ENCODE measurements around the gene TSPAN10.
"Not testable (repeated sequence)": the region's sequence is repeated elsewhere in the genome, so short reads cannot be mapped to it uniquely, and the experiment has no call there.

The TSPAN10 gene

DNA sequence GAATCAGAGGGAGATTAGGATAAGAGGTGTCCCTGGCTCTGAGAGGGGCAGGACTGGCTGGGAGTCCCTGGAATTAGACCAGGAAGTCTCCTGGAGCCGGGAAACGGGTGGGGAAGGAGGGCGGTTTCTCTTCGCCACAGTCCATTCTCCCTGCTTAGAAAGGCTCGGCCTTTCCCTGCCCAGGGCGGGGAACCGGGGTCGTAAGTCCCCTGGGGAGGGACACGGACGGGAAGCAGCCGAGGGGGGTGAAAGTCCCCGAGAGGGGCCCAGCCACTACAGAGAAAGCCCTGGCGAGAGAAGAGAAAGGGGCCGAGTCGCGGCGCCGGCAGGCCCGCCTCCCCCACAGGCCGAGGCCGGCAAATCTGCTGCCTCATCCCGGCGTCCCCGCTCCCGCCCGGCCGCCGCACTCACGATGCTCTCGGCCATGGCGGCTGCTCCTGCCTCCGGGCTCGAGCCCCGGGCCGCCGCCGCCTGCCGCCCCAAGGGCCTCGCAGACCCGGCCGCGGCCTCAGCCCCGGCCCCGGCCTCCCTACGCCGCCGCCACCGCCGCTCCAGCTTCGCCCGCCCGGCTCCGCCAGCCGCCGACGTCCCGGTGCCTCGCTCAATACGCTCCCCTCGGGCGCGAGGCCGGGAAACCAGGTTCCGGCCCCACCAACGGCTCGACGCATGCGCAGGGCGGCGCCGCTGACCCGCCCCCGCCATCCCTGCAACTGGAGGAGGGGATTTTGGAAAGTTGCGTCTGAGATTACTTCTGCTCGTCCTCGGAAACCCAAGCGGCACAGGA lies at the start of gene TSPAN10, which contains the start of gene NPLOC4:
TSS of gene TSPAN10 (plus strand) at position 692 of the 784 bp plus-strand sequence. CDS start 5,217 bp downstream, outside the sequence.
TSS of gene NPLOC4 (minus strand) at position 608 of the 784 bp plus-strand sequence. CDS start at position 426, 182 bp downstream.
- DNase-seq (ENCODE audit: low read depth in 2 of 2) = peak; percentile 78 to 80

GRCh38 chr17:81589612-81590011 lies 47.4 kb upstream of the TSPAN10 start:
- no peak for DNase-seq (ENCODE audit: low read depth in 2 of 2)

DNA sequence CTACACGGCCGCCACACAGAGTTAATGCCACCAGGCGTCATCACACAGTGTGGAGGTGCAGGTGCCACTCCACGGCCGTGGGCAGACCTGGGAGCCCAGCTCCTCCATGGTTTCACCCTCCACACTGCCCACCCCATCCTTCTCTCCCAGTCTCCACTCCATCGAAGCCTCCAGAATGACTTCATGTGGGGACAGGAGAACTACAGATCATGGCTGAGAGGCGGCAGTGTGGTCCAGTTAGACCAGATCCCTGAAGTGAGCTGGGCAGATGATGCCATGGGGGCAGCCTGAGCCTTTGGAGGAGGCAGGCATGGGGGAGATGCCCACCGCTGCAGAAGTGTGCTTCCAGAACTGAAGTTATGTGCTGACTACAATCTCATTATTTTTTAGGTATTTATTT lies 46.9 kb upstream of the TSPAN10 start:
- DNase-seq (ENCODE audit: low read depth in 2 of 2) = no peak

DNA sequence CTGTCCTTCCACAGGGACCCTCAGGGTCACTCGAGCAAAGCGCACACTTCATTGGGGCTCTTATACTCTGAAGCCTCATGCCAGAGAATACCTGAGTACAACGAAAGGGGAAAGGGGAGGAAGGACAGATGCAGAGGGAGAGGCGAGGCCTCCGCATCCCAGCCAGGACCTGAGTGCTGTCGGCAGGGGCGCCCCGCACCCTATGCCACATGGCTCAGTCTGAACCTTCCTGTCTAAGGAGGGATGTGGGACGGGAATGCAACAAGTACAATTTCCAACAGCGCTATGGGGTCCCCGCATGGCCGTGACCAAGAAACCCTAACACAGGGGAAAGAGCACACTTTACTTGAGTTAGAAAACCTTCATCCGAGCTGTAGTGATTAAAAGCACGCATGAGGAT lies 45.0 kb upstream of the TSPAN10 start:
- DNase-seq (ENCODE audit: low read depth in 2 of 2) = no peak

GRCh38 chr17:81593105-81593871 lies 43.7 kb upstream of the TSPAN10 start:
- DNase-seq (ENCODE audit: low read depth in 2 of 2) = no peak

GRCh38 chr17:81599719-81600486 lies 37.1 kb upstream of the TSPAN10 start:
- DNase-seq (ENCODE audit: low read depth in 2 of 2) = no peak

- DNase-seq (ENCODE audit: low read depth in 2 of 2) = peak in 1 of 2 donors; percentile 7
Observed at GRCh38 chr17:81601525-81602120, 35.4 kb upstream of the TSPAN10 start.

GRCh38 chr17:81603846-81604610 lies 33.0 kb upstream of the TSPAN10 start:
- no peak for DNase-seq (ENCODE audit: low read depth in 2 of 2)

DNA sequence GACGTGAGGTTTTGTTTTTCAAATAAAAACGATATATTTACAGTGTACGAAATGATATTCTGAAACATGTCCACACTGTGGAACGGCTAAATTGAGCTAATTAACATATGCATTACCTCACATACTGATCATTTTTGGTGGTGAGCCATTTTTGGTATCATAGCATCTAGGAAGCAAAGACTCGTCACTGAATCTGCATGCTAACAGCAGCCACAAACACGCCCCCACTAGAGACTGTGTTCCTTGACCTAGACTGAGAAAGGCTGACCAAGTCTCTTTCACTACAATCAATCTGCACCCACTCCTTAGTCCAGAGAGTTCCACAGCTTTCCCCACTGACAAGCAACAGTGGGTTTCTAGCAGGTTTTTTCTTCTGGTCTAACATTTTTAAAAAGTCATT lies 29.6 kb upstream of the TSPAN10 start:
- no peak for DNase-seq (ENCODE audit: low read depth in 2 of 2)

- DNase-seq (ENCODE audit: low read depth in 2 of 2) = no peak
Observed at GRCh38 chr17:81608082-81608481, 28.9 kb upstream of the TSPAN10 start.

DNA sequence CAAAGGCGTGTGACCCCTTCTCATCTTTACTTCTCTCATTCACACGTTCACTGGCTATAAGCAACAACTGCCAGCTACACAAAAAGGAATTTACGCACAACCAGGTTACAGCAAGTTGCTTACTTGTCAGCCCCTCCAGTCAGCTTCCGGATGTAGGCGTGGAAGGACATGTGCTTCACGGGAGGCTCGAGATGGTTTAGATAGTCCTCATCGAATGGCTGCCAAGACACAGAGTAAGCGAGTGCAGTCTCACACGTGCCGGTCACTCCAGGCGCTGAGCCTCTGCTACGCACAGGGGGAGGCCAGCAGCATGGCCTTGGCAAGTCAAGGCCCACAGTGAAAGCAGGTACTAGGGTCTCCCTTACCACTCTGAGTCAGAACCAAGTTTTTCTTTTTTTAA lies 28.4 kb upstream of the TSPAN10 start:
- DNase-seq (ENCODE audit: low read depth in 2 of 2) = no peak

GRCh38 chr17:81609541-81610311 lies 27.3 kb upstream of the TSPAN10 start:
- DNase-seq (ENCODE audit: low read depth in 2 of 2) = no peak

GRCh38 chr17:81612172-81612970 lies 24.6 kb upstream of the TSPAN10 start:
- no peak for DNase-seq (ENCODE audit: low read depth in 2 of 2)

- no peak for DNase-seq (ENCODE audit: low read depth in 2 of 2)
Observed at GRCh38 chr17:81615401-81615930, 21.5 kb upstream of the TSPAN10 start.

DNA sequence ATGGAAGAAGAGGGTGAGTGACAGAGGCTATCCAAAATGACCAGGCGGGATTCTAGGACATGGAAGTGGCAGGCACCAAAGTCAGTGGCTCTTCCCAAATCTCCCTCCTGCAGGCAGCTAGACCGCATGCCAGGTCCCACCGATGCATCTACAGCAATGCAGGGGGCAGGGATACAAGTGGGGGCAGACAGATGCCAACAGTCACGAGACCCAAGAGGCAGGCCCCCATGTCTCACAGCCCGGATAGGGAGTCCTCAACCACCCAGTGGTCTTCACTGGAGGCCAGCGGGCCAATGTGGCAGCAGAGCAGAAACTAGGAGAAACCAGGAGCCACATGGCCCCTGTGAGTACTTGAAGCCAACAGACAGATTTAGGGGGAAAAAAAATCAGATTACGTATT lies 20.1 kb upstream of the TSPAN10 start:
- DNase-seq (ENCODE audit: low read depth in 2 of 2) = no peak

DNA sequence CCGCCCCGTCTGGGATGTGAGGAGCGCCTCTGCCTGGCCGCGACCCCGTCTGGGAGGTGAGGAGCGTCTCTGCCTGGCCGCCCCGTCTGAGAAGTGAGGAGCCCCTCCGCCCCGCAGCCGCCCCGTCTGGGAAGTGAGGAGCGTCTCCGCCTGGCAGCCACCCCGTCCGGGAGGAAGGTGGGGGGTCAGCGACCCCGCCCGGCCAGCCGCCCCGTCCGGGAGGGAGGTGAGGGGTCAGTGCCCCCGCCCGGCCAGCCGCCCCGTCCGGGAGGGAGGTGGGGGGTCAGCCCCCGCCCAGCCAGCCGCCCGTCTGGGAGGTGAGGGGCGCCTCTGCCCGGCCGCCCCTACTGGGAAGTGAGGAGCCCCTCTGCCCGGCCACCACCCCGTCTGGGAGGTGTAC lies 18.7 kb upstream of the TSPAN10 start:
- DNase-seq (ENCODE audit: low read depth in 2 of 2) = not testable (repeated sequence)

DNA sequence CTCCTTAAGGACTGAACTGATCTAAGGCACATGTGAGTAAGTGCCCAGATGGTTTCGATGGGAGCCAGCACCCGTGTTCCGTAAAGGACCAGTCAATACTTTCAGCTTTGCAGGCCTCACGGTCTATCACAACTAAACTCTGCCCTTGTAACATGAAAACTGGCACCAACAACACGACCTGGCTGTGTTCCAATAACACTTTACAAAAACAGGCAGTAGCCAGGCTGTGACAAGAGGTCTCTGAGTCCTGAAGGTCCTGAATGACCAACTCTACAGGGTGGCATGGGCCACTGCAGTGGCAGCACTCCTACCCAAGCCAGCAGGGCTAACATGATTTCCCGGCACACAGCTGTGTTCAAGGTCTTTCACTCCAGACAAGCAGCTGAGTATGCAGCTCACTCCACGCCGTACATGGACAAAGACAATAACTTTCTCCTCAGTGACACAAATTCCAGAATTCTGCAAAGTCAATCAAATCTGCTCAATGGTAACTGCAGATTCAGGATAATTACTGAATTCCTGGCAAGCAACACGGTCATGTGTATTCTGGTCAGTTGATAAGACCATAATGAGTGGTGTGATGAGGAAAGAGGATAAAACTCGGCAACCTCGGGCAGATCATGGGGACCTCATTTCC lies 15.4 kb upstream of the TSPAN10 start:
- DNase-seq (ENCODE audit: low read depth in 2 of 2) = no peak

- DNase-seq (ENCODE audit: low read depth in 2 of 2) = no peak
Observed at GRCh38 chr17:81630274-81630673, 6.7 kb upstream of the TSPAN10 start.

- DNase-seq (ENCODE audit: low read depth in 2 of 2) = no peak
Observed at GRCh38 chr17:81631482-81631881, 5.5 kb upstream of the TSPAN10 start.
